ENCODE results near the gene DLG5.

- TF ChIP-seq CTCF (IDR thresholded peaks at IDR 0.05; ENCODE audit: low read depth, low read length, missing input control) (no peak), ATF3 (IDR thresholded peaks at IDR 0.05) (no peak)
Observed at GRCh38 chr10:77964811-77965210, 38.3 kb upstream of the DLG5 start.
